Loucy (cell line): Measurements from ENCODE around the gene PRTG.

ENCODE experiments used
- H2AFZ ChIP-seq: fragments of 200-600 bp; sonication (generic); 2 replicates; pipeline ENCODE4 v1.6.0; 2016; ENCODE audit warnings: antibody characterized with exemption, mild to moderate bottlenecking, low read length, moderate library complexity
- H3F3A ChIP-seq: fragments of 200-600 bp; 2 replicates; pipeline ENCODE4 v1.6.0; 2016; ENCODE audit warnings: antibody characterized with exemption, low read depth, mild to moderate bottlenecking
- H3K27me3 ChIP-seq: fragments of 200-600 bp; sonication (generic); 2 replicates; pipeline ENCODE4 v1.6.1; 2014; ENCODE audit warnings: low read length, mild to moderate bottlenecking; ENCODE audit not compliant: insufficient read depth, poor library complexity, severe bottlenecking
- H3K36me3 ChIP-seq: fragments of 200-600 bp; sonication (generic); 2 replicates; pipeline ENCODE4 v1.6.1; 2016; ENCODE audit warnings: low read length; ENCODE audit not compliant: insufficient read depth
- H3K4me1 ChIP-seq: fragments of 200-600 bp; sonication (generic); 2 replicates; pipeline ENCODE4 v1.5.1; 2014; ENCODE audit warnings: low read length, mild to moderate bottlenecking; ENCODE audit not compliant: insufficient read depth, poor library complexity, severe bottlenecking
- H3K4me2 ChIP-seq: fragments of 200-600 bp; sonication (generic); 2 replicates; pipeline ENCODE4 v1.6.0; 2014; ENCODE audit warnings: antibody characterized with exemption, low read length, low read depth, mild to moderate bottlenecking; ENCODE audit not compliant: poor library complexity, severe bottlenecking
- H3K4me3 ChIP-seq: fragments of 200-600 bp; sonication (generic); 2 replicates; pipeline ENCODE4 v1.5.1; 2014; ENCODE audit warnings: low read length, mild to moderate bottlenecking, mixed read lengths; ENCODE audit not compliant: poor library complexity, severe bottlenecking
- H3K79me2 ChIP-seq: fragments of 200-600 bp; sonication (generic); 2 replicates; pipeline ENCODE4 v1.6.1; 2014; ENCODE audit warnings: low read length; ENCODE audit not compliant: insufficient read depth
- H3K9ac ChIP-seq: fragments of 200-600 bp; sonication (generic); 2 replicates; pipeline ENCODE4 v1.6.0; 2014; ENCODE audit warnings: mild to moderate bottlenecking, low read depth, low read length, moderate library complexity; ENCODE audit not compliant: poor library complexity, severe bottlenecking
- H3K9me2 ChIP-seq: fragments of 200-600 bp; sonication (generic); replicated peaks from 2 replicates; pipeline ENCODE4 v1.6.1; 2016; ENCODE audit warnings: low read depth, low read length, mixed read lengths
- H3K9me3 ChIP-seq: fragments of 200-600 bp; sonication (generic); 2 replicates; pipeline ENCODE4 v1.6.1; 2014; ENCODE audit warnings: mild to moderate bottlenecking, antibody characterized with exemption, low read length, low read depth; ENCODE audit not compliant: insufficient read depth
- H4K20me1 ChIP-seq: fragments of 200-600 bp; sonication (generic); 2 replicates; pipeline ENCODE4 v1.6.0; 2014; ENCODE audit warnings: antibody characterized with exemption, low read length, mild to moderate bottlenecking; ENCODE audit not compliant: insufficient read depth, poor library complexity, severe bottlenecking
- EZH2phosphoT487 ChIP-seq: fragments of 200-600 bp; IDR thresholded peaks from 2 replicates; pipeline ENCODE4 v1.6.1; 2018; ENCODE audit warnings: antibody characterized with exemption, mild to moderate bottlenecking, moderate library complexity, borderline replicate concordance
- TF ChIP-seq, protein P1 (sequence below): fragments of 200-600 bp; sonication (generic); conservative IDR thresholded peaks from 2 replicates; pipeline ENCODE4 v1.5.1; 2014; ENCODE audit warnings: mild to moderate bottlenecking, antibody characterized with exemption, low read length

Gene PRTG

DNA sequence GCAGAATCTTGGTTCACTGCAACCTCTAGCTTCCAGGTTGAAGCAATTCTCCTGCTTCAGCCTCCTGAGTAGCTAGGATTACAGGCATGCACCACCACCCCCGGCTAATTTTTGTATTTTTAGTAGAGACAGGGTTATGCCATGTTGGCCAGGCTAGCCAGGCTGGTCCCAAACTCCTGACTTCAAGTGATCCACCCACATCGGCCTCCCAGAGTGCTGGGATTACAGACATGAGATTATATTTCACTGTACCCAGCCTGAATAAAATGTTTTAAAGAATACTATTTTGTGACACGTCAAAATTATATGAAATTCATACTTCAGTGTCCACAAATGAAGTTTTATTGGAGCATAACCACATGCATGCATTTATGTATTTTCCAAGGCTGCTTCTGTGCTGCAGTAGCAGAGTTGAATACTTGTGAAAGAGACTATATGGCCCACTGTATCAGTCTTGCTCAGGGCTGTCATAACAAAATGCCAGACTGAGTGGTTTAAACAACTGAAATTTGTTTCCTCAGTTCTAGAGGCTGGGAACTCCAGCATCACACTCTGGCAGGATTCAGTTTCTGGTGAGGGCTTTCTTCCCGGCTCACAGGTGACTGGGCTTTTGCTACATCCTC is 77.2 kb downstream of the PRTG start:
- Histone ChIP-seq H2AFZ (0 out of 2 replicates have a peak overlapping the region, but pooled peaks have one; percentile 46), H3K79me2 (no peaks in the 10 kb centered on the region), H3K9me2 (no peaks in the 10 kb centered on the region), H3K4me3 (no peak overlapping the region), H3K9ac (no peak overlapping the region), H3K4me1 (no peaks in the 10 kb centered on the region), H3K4me2 (no peak overlapping the region), H4K20me1 (no peaks in the 10 kb centered on the region), H3K27me3 (no peaks in the 10 kb centered on the region), H3F3A (no peaks in the 10 kb centered on the region), H3K9me3 (no peaks in the 10 kb centered on the region), H3K36me3 (no peaks in the 10 kb centered on the region)
- TF ChIP-seq, protein P1, sequence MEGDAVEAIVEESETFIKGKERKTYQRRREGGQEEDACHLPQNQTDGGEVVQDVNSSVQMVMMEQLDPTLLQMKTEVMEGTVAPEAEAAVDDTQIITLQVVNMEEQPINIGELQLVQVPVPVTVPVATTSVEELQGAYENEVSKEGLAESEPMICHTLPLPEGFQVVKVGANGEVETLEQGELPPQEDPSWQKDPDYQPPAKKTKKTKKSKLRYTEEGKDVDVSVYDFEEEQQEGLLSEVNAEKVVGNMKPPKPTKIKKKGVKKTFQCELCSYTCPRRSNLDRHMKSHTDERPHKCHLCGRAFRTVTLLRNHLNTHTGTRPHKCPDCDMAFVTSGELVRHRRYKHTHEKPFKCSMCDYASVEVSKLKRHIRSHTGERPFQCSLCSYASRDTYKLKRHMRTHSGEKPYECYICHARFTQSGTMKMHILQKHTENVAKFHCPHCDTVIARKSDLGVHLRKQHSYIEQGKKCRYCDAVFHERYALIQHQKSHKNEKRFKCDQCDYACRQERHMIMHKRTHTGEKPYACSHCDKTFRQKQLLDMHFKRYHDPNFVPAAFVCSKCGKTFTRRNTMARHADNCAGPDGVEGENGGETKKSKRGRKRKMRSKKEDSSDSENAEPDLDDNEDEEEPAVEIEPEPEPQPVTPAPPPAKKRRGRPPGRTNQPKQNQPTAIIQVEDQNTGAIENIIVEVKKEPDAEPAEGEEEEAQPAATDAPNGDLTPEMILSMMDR, result no peak
- TF ChIP-seq EZH2phosphoT487, result no peak

DNA sequence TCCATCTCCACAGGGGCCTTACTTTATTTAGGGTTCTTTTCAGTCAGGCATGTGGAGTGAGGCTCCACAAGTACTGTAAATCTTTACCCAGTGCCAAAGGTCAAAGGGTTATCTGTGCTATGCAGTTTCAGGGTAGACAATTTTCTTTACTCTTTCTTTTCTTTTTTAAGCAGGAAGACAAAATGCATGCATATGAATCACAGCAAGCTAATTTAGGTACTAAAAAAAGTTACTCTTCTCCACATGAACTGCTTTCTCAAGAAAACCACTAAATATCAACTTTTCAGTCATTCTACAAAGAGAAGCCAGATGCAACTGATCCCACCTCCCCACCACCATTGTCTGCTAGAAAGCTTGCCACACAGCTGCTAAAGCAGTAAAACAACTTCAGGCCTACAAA is 81.5 kb downstream of the PRTG start:
- Histone ChIP-seq H3K9ac (no peak overlapping the region), H3K79me2 (no peaks in the 10 kb centered on the region), H3K9me2 (no peaks in the 10 kb centered on the region), H3K9me3 (no peaks in the 10 kb centered on the region), H4K20me1 (no peaks in the 10 kb centered on the region), H3K4me1 (no peaks in the 10 kb centered on the region), H3K4me3 (no peak overlapping the region), H3K4me2 (no peak overlapping the region), H3F3A (no peaks in the 10 kb centered on the region), H3K36me3 (no peaks in the 10 kb centered on the region), H3K27me3 (no peaks in the 10 kb centered on the region), H2AFZ (0 out of 2 replicates have a peak overlapping the region, but pooled peaks have one; percentile 15)
- TF ChIP-seq EZH2phosphoT487, result no peak
- TF ChIP-seq, protein P1, result no peak

GRCh38 chr15:55660153-55660552 is 82.8 kb downstream of the PRTG start:
- no peak overlapping the region for H3K9ac ChIP-seq
- H3K27me3 ChIP-seq, result no peaks in the 10 kb centered on the region
- H3K9me2 ChIP-seq, result no peaks in the 10 kb centered on the region
- no peaks in the 10 kb centered on the region for H3F3A ChIP-seq
- H3K4me2 ChIP-seq, result no peak overlapping the region
- TF ChIP-seq, protein P1, result no peak
- no peak for TF ChIP-seq EZH2phosphoT487
- H2AFZ ChIP-seq, result 0 out of 2 replicates have a peak overlapping the region, but pooled peaks have one; percentile 1
- no peaks in the 10 kb centered on the region for H3K4me1 ChIP-seq
- no peaks in the 10 kb centered on the region for H3K36me3 ChIP-seq
- H4K20me1 ChIP-seq, result no peaks in the 10 kb centered on the region
- H3K4me3 ChIP-seq, result no peak overlapping the region
- H3K9me3 ChIP-seq, result no peaks in the 10 kb centered on the region
- no peaks in the 10 kb centered on the region for H3K79me2 ChIP-seq
